Hepatocyte (in vitro differentiated cells): ENCODE data around the gene ALDH2. TPM values are rescaled to one million over a fixed set of nuclear protein-coding genes. Genes with fewer than 3 reads are reported as not detected.

ENCODE experiments used
- DNase-seq: peaks from one replicate; pipeline ENCODE4 v3.0.0-alpha.2; 2016; ENCODE audit warnings: low spot score
- H2AFZ ChIP-seq: fragments of 200-600 bp; sonication (generic); 2 replicates; pipeline ENCODE4 v1.6.0; 2016; ENCODE audit warnings: antibody characterized with exemption, mild to moderate bottlenecking
- H3K27ac ChIP-seq: fragments of 200-600 bp; sonication (generic); 2 replicates; pipeline ENCODE4 v1.5.1; 2016; ENCODE audit warnings: mild to moderate bottlenecking
- H3K27me3 ChIP-seq: fragments of 200-600 bp; sonication (generic); 2 replicates; pipeline ENCODE4 v1.6.1; 2016
- H3K36me3 ChIP-seq: fragments of 200-600 bp; sonication (generic); replicated peaks from 2 replicates; pipeline ENCODE4 v1.5.1; 2016; ENCODE audit warnings: low read depth; ENCODE audit not compliant: insufficient read depth
- H3K4me1 ChIP-seq: fragments of 200-600 bp; sonication (generic); 2 replicates; pipeline ENCODE4 v1.5.1; 2016; ENCODE audit warnings: mild to moderate bottlenecking, moderate library complexity; ENCODE audit not compliant: insufficient read depth
- H3K4me2 ChIP-seq: fragments of 200-600 bp; sonication (generic); 2 replicates; pipeline ENCODE4 v1.6.0; 2016
- H3K4me3 ChIP-seq: fragments of 200-600 bp; sonication (generic); 2 replicates; pipeline ENCODE4 v1.5.1; 2016; ENCODE audit warnings: mild to moderate bottlenecking
- H3K79me2 ChIP-seq: fragments of 200-600 bp; sonication (generic); 2 replicates; pipeline ENCODE4 v1.6.0; 2017; ENCODE audit warnings: mild to moderate bottlenecking
- H3K9me2 ChIP-seq: fragments of 200-600 bp; sonication (generic); replicated peaks from 2 replicates; pipeline ENCODE4 v1.6.0; 2017; ENCODE audit warnings: mild to moderate bottlenecking; ENCODE audit not compliant: insufficient read depth
- H3K9me3 ChIP-seq: fragments of 200-600 bp; sonication (generic); 2 replicates; pipeline ENCODE4 v1.5.1; 2016; ENCODE audit warnings: low read depth, mild to moderate bottlenecking
- H4K20me1 ChIP-seq: fragments of 200-600 bp; sonication (generic); 2 replicates; pipeline ENCODE4 v1.6.0; 2016; ENCODE audit warnings: mild to moderate bottlenecking; ENCODE audit not compliant: insufficient read depth, poor library complexity, severe bottlenecking
- EZH2 ChIP-seq: fragments of 200-600 bp; sonication (generic); IDR thresholded peaks from 2 replicates; pipeline ENCODE4 v1.6.1; 2016; ENCODE audit warnings: antibody characterized with exemption, mild to moderate bottlenecking, borderline replicate concordance
- EZH2phosphoT487 ChIP-seq: fragments of 200-600 bp; sonication (generic); IDR thresholded peaks from one replicate; pipeline ENCODE4 v1.6.1; 2018; ENCODE audit warnings: antibody characterized with exemption, mild to moderate bottlenecking, low read depth, moderate library complexity; ENCODE audit not compliant: unreplicated experiment, severe bottlenecking
- WGBS: methylation state at CpG from one replicate; pipeline ENCODE4 v1.1.6; 2016; ENCODE audit warnings: low lambda C conversion rate; ENCODE audit errors: missing lambda C conversion rate; 5-methylcytosine and 5-hydroxymethylcytosine counted together
- polyA plus RNA-seq: library from polyadenylated mRNA; unstranded; fragments of >200 nt; fragmentation: Nextera tagmentation; extraction: Ambion mirVana; gene quantifications from 2 replicates; pipeline ENCODE4 v1.2.1, GENCODE V29; 2016
- total RNA-seq: library from RNA; depleted of rRNA; stranded (reverse); fragments of >200 nt; gene quantifications from 2 replicates; pipeline ENCODE4 v1.2.3, GENCODE V29; 2014
- TF ChIP-seq, protein P1 (sequence below): fragments of 200-600 bp; sonication (generic); IDR thresholded peaks from 2 replicates; pipeline ENCODE4 v1.5.1; 2016; ENCODE audit warnings: antibody characterized with exemption, mild to moderate bottlenecking; ENCODE audit not compliant: poor library complexity

The ALDH2 gene
- total and polyA plus RNA-seq, 2 experiments from 2014 or later = 126 to 203 TPM

GRCh38 chr12:111841750-111842555, 75.2 kb downstream of the ALDH2 start, which contains the start of gene MAPKAPK5:
MAPKAPK5 (plus strand) TSS chr12:111842228; CDS start chr12:111842734, 506 bp downstream.
- H3K4me1 ChIP-seq = peaks cover 21% of the 10 kb centered on the region
- H3K27me3 ChIP-seq = no peaks in the 10 kb centered on the region
- H4K20me1 ChIP-seq = peaks cover 5% of the 10 kb centered on the region
- peak within 1 kb of the TSS; percentile 92 for H3K4me2 ChIP-seq
- no peaks in the 10 kb centered on the region for H3K9me3 ChIP-seq
- H3K9me2 ChIP-seq = no peaks in the 10 kb centered on the region
- H3K36me3 ChIP-seq = no peaks in the 10 kb centered on the region
- peak within 1 kb of the TSS; percentile 99 for H3K27ac ChIP-seq
- H3K79me2 ChIP-seq = peaks cover 69% of the 10 kb centered on the region
- H3K4me3 ChIP-seq = peak within 1 kb of the TSS; percentile 59
- under 1% methylated on average over 54 of the region's 84 CpGs for WGBS
- peak within 1 kb of the TSS; percentile 90 for H2AFZ ChIP-seq
- TF ChIP-seq, protein P1, sequence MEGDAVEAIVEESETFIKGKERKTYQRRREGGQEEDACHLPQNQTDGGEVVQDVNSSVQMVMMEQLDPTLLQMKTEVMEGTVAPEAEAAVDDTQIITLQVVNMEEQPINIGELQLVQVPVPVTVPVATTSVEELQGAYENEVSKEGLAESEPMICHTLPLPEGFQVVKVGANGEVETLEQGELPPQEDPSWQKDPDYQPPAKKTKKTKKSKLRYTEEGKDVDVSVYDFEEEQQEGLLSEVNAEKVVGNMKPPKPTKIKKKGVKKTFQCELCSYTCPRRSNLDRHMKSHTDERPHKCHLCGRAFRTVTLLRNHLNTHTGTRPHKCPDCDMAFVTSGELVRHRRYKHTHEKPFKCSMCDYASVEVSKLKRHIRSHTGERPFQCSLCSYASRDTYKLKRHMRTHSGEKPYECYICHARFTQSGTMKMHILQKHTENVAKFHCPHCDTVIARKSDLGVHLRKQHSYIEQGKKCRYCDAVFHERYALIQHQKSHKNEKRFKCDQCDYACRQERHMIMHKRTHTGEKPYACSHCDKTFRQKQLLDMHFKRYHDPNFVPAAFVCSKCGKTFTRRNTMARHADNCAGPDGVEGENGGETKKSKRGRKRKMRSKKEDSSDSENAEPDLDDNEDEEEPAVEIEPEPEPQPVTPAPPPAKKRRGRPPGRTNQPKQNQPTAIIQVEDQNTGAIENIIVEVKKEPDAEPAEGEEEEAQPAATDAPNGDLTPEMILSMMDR = no peak
- TF ChIP-seq EZH2 (no peak), EZH2phosphoT487 (no peak)
- DNase-seq = peak; percentile 96

DNA sequence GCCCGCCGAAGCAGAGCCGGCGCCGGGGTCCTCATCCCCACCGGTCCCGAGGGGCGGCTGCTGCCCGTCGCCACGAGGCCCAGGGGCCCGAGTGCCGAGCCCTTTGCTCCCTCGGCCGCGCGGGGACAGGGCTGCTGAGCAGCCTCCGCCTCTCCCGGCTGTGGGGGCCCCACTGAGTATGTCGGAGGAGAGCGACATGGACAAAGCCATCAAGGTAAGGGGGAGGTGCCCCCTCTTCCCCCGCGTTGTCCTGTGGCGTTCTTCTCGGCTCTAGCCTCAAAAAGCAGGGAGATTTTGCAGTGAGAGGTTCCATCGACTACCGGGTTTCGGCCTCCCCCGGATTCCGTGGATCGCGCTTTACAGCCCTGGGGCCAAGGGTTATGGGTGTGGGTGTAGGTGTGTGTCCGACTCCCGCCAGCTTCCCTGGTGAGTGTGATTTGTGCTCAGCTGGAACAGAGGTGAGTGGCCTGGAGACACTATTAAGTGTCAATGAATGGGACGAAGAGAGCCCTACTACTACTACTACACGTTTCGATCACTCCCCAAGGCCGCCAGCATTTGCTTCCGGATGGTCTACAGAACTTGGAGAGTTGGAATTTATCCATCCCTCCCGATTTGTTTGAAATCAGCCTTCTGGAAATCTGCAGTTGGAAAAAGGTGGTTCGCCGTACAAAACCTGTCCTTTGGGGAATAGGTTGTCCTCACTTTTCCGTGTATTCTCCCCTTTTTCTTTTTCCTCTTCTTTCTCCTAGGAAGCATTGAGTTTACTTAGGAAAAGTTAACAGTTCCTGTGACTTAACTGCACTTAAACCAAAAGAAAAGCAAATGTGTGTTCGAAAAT, 76.0 kb downstream of the ALDH2 start:
- Histone ChIP-seq H3K4me2 (peak overlapping the region; percentile 92), H3K9me3 (no peaks in the 10 kb centered on the region), H3K27ac (peak overlapping the region; percentile 99), H3K27me3 (no peaks in the 10 kb centered on the region), H3K4me1 (peaks cover 21% of the 10 kb centered on the region), H4K20me1 (peaks cover 5% of the 10 kb centered on the region), H3K79me2 (peaks cover 77% of the 10 kb centered on the region), H3K36me3 (no peaks in the 10 kb centered on the region), H2AFZ (peak overlapping the region; percentile 61), H3K9me2 (no peaks in the 10 kb centered on the region), H3K4me3 (peak overlapping the region; percentile 47)
- TF ChIP-seq EZH2phosphoT487 = no peak
- TF ChIP-seq, protein P1 = no peak
- DNase-seq = peak; percentile 55
- WGBS = 3% methylated on average over 44 of the region's 44 CpGs

GRCh38 chr12:111846016-111846415, 79.3 kb downstream of the ALDH2 start:
- H2AFZ ChIP-seq = no peak overlapping the region
- TF ChIP-seq EZH2 (no peak), EZH2phosphoT487 (no peak)
- TF ChIP-seq, protein P1 = no peak
- no peaks in the 10 kb centered on the region for H3K9me3 ChIP-seq
- H3K9me2 ChIP-seq = no peaks in the 10 kb centered on the region
- peaks cover 5% of the 10 kb centered on the region for H4K20me1 ChIP-seq
- H3K79me2 ChIP-seq = peaks cover 88% of the 10 kb centered on the region
- no peaks in the 10 kb centered on the region for H3K36me3 ChIP-seq
- H3K27me3 ChIP-seq = no peaks in the 10 kb centered on the region
- no peak overlapping the region for H3K4me2 ChIP-seq
- H3K27ac ChIP-seq = no peak overlapping the region
- H3K4me1 ChIP-seq = peaks cover 12% of the 10 kb centered on the region
- H3K4me3 ChIP-seq = no peak overlapping the region
- WGBS = 95% methylated on average over 2 of the region's 2 CpGs
- DNase-seq = no peak
